Left lung (tissue), 10 donors: Measurements from ENCODE around the gene ASB6. TPM values are rescaled to one million over a fixed set of nuclear protein-coding genes. Genes with fewer than 3 reads are reported as not detected.
A peak's percentile ranks its signal among the peaks of the same experiment; 100 is the strongest.
"Not testable (repeated sequence)": the region's sequence is repeated elsewhere in the genome, so short reads cannot be mapped to it uniquely, and the experiment has no call there.

Source experiments
- ATAC-seq: fragments of 200-7000 bp; cut with Tn5 transposase; one replicate; pipeline ENCODE4 v1.9.1; 2020; ENCODE audit warnings: moderate library complexity
- DNase-seq, 4 donors: peaks; one replicate each; pipeline ENCODE4 v3.0.0-alpha.2; 2013 to 2020
- H3K27ac ChIP-seq, 2 donors: fragments of 200-600 bp; sonication (generic) in 1 of 2; one replicate each; pipeline versions ENCODE4 v1.5.0 to v1.8.0; 2020 to 2021
- H3K27me3 ChIP-seq, 2 donors: fragments of 200-600 bp; sonication (generic) in 1 of 2; one replicate each; pipeline versions ENCODE4 v1.5.0 to v1.8.0; 2020 to 2021
- H3K36me3 ChIP-seq, 2 donors: fragments of 200-600 bp; sonication (generic) in 1 of 2; one replicate each; pipeline versions ENCODE4 v1.5.0 to v1.8.0; 2020 to 2021
- H3K4me1 ChIP-seq, 2 donors: fragments of 200-600 bp; one replicate each; pipeline ENCODE4 v1.8.0; 2021
- H3K4me3 ChIP-seq, 2 donors: fragments of 200-600 bp; sonication (generic) in 1 of 2; one replicate each; pipeline versions ENCODE4 v1.5.0 to v1.8.0; 2020 to 2021; ENCODE audit warnings: mild to moderate bottlenecking in 1 of 2
- H3K9me3 ChIP-seq, 2 donors: fragments of 200-600 bp; sonication (generic) in 1 of 2; one replicate each; pipeline versions ENCODE4 v1.5.0 to v1.8.0; 2020 to 2021
- intact Hi-C, 2 donors: fragments of 100-400 bp; cut with DNase I; formaldehyde crosslinking; loops; one replicate each; pipeline versions ENCODE4 v1.11.2 to v1.14.2; 2022
- polyA plus RNA-seq, 6 donors: library from polyadenylated mRNA; unstranded; fragments of 120-200 nt; gene quantifications; one replicate each; pipeline ENCODE4 v1.2.1, GENCODE V29; 2013; ENCODE audit not compliant: insufficient read length in 6 of 6
- total RNA-seq, 2 donors: library from RNA; stranded (reverse); fragmentation: NEBNext Ultra II Directional; extraction: Animal tissue kit (Norgen Biotek cat#: 25700); gene quantifications; one replicate each; pipeline ENCODE4 v1.2.1, GENCODE V29; 2021
- TF ChIP-seq, protein P1 (sequence below), 2 donors: fragments of 200-600 bp; sonication (generic) in 1 of 2; IDR thresholded peaks; one replicate each; pipeline versions ENCODE4 v1.5.0 to v1.8.0; 2021; ENCODE audit warnings: antibody characterized with exemption in 2 of 2
- donor health status: DM: no; HTN: yes; CAD: no.
- donor health status: DM: no; HTN: no; CAD: no.

ASB6 gene
- total and polyA plus RNA-seq, 8 donors: 14.0 to 18.0 (median 15.7) TPM

DNA sequence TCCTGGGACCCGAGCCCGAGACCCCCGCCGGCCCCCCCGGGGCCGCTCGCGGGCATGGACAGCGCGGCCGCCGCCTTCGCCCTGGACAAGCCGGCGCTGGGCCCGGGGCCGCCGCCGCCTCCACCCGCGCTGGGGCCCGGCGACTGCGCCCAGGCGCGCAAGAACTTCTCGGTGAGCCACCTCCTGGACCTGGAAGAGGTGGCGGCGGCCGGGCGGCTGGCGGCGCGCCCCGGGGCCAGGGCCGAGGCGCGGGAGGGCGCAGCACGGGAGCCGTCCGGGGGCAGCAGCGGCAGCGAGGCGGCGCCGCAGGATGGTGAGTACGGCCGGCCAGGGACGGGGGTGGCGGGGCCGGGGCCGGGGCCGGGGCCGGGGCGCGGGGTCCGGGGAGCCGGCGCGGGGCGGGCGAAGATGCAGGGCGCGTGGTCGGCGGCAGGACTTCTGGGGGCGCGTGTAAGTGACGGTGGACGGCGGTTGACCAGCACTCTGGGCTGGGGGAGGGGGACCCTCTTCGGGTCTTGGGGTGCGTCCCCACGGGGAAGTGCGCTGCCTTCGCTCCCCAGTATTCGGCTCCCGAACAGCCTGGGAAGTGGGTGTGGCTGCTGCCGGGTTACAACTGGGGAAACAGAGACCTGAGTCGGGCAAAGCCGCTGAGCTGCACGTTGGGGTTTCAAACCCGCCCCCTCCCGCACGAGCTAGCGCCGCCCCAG lies 24.0 kb upstream of the ASB6 start:
- Histone ChIP-seq H3K27me3 (peaks cover 10 to 81% of the 10 kb centered on the region in 2 donors), H3K9me3 (no peaks in the 10 kb centered on the region), H3K4me1 (peaks cover 5 to 12% of the 10 kb centered on the region in 2 donors), H3K4me3 (peak overlapping the region in 1 of 2 donors; percentile 32), H3K36me3 (no peaks in the 10 kb centered on the region), H3K27ac (no peak overlapping the region)
- intact Hi-C loops: no loop called here
- TF ChIP-seq, protein P1, sequence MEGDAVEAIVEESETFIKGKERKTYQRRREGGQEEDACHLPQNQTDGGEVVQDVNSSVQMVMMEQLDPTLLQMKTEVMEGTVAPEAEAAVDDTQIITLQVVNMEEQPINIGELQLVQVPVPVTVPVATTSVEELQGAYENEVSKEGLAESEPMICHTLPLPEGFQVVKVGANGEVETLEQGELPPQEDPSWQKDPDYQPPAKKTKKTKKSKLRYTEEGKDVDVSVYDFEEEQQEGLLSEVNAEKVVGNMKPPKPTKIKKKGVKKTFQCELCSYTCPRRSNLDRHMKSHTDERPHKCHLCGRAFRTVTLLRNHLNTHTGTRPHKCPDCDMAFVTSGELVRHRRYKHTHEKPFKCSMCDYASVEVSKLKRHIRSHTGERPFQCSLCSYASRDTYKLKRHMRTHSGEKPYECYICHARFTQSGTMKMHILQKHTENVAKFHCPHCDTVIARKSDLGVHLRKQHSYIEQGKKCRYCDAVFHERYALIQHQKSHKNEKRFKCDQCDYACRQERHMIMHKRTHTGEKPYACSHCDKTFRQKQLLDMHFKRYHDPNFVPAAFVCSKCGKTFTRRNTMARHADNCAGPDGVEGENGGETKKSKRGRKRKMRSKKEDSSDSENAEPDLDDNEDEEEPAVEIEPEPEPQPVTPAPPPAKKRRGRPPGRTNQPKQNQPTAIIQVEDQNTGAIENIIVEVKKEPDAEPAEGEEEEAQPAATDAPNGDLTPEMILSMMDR (IDR thresholded peaks at IDR 0.05): no peak
- DNase-seq: no peak
- no peak for ATAC-seq

DNA sequence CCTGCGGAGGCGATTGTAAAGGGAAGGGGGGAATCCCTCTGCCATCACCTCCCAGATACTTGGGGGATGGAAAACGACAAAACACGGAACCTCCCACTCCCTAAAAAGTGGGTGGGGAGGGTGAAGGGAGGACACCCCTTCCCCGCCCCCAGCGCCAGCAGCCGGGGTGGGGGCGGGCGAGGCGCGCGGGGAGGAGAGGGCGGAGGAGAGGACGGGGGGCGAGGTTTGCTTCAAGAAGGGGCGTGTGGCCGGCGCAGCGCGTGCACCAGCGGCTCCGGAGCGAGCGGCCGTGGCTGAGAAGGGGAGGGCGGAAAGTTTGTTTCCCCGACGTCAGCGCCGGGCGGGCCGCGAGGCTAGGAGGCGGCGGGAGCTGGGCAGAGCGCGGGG lies 23.4 kb upstream of the ASB6 start, which contains the start of gene PRRX2:
Gene PRRX2 (plus strand): TSS at position 259 of the 387 bp plus-strand sequence. CDS start 221 bp downstream, outside the sequence.
- peak in 2 of 4 donors; percentile 24 to 30 for DNase-seq
- peaks cover 10 to 84% of the 10 kb centered on the region in 2 donors for H3K27me3 ChIP-seq
- peaks cover 5 to 12% of the 10 kb centered on the region in 2 donors for H3K4me1 ChIP-seq
- H3K27ac ChIP-seq: no peak within 1 kb of the TSS
- peak within 1 kb of the TSS; percentile 9 to 32 for H3K4me3 ChIP-seq
- H3K36me3 ChIP-seq: no peaks in the 10 kb centered on the region
- peak; percentile 47 for ATAC-seq
- H3K9me3 ChIP-seq: no peaks in the 10 kb centered on the region
- TF ChIP-seq, protein P1 (IDR thresholded peaks at IDR 0.05): no peak
- intact Hi-C loops: no loop called here

DNA sequence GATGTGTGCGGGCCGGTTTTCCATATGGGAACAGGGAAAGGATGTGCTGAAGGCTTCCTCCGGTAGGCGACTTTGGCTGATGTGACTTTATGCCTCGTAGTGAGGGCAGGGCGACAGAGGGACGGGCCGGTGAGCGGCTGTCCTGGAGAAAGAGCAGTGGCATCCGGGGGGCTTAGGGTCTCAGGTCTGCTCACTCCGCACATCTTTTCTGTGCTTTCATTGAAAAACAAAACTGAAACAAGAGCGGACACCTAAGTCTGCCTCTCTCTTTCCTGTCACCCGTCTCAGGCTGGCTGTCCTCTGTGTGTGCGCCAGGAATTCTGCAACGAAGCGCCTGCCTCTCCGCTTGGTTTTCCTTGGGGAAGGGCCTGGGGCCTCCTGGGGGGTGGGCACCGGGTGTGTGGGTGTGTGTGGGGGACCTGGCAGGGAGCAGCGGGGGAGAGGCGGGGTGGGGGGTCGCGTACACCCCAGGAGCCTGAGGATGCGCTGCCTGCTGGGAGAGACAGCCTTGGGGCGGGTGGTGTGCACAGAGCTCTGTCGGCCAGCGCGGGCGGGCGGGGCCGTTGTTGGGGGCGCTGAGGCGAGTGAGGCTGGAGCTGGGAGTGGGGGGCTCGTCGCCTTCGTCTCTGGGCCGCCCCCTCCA lies 22.9 kb upstream of the ASB6 start:
- Histone ChIP-seq H3K36me3 (no peaks in the 10 kb centered on the region), H3K4me3 (peak overlapping the region; percentile 9 to 32), H3K4me1 (peaks cover 5 to 12% of the 10 kb centered on the region in 2 donors), H3K27ac (no peak overlapping the region), H3K9me3 (no peaks in the 10 kb centered on the region), H3K27me3 (peaks cover 10 to 84% of the 10 kb centered on the region in 2 donors)
- TF ChIP-seq, protein P1 (IDR thresholded peaks at IDR 0.05): no peak
- ATAC-seq (peak; percentile 33), DNase-seq (no peak)
- intact Hi-C loops: no loop called here

DNA sequence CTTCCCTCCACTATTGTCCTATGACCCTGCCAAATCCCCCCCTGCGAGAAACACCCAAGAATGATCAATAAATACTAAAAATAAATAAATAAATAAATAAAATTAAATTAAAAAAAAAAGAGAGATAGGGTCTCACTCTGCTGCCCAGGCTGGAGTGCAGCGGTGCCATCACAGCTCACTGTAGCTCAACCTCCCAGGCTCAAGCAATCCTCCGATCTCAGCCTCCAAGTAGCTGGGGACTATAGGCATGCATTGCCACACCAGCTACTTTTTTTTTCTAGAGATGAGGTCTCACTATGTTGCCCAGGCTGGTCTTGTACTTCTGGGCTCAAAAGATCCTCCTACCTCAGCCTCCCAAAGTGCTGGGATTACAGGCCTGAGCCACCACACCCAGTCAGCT lies 20.3 kb upstream of the ASB6 start:
- Histone ChIP-seq H3K27me3 (peaks cover 10 to 59% of the 10 kb centered on the region in 2 donors), H3K4me1 (peaks cover 5 to 12% of the 10 kb centered on the region in 2 donors)
- DNase-seq, ATAC-seq, H3K27ac ChIP-seq, H3K4me3 ChIP-seq, intact Hi-C loops, H3K9me3 ChIP-seq, H3K36me3 ChIP-seq: not testable (repeated sequence)

DNA sequence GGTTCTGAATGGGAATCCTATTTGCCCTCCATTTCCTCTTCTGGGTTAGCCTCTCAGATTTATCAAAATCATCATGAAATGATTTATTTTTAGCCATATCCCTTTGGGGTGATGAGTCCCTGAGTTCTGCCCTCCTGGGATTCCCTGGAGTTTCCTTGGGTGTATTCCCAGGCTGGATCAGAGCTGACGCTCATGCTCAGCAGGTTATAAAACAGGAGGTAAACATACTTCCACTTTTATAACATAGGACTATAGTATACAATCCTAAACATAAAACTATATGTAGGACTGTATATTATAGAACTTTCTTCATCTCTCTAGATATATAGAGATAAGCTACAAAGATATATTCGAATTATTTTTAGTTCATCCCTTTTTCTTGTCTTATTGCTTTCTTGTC lies 19.1 kb upstream of the ASB6 start:
- Histone ChIP-seq H3K36me3 (no peaks in the 10 kb centered on the region), H3K9me3 (no peaks in the 10 kb centered on the region), H3K4me3 (no peak overlapping the region), H3K27ac (no peak overlapping the region), H3K4me1 (peaks cover 5 to 8% of the 10 kb centered on the region in 2 donors), H3K27me3 (peaks cover 0 to 47% of the 10 kb centered on the region in 2 donors)
- TF ChIP-seq, protein P1 (IDR thresholded peaks at IDR 0.05): no peak
- DNase-seq (no peak), ATAC-seq (no peak)
- intact Hi-C loops: no loop called here
